Activated gamma-delta T cell (primary cell): Measurements from ENCODE around the gene MYEF2.

Experiments used
- DNase-seq: peaks from one replicate; lab custom pipeline; 2025; lab: John Stamatoyannopoulos, UW
- total RNA-seq, 2 donors: gene quantifications; one replicate each; lab custom pipeline; 2026; lab: John Stamatoyannopoulos, UW

The MYEF2 gene
- 18.1 to 20.4 reads per million in 2 donors for total RNA-seq

GRCh38 chr15:48177766-48178647 is at the start of gene MYEF2:
MYEF2 (minus strand) TSS chr15:48178295; CDS start chr15:48178237, 58 bp downstream.
- DNase-seq, result peak; percentile 20

GRCh38 chr15:48225771-48226170 is 47.7 kb upstream of the MYEF2 start:
- DNase-seq, result no peak

- DNase-seq, result no peak
These were observed 44.5 kb upstream of the MYEF2 start for GRCh38 chr15:48222627-48223026.

- DNase-seq, result no peak
These were observed 43.8 kb upstream of the MYEF2 start for GRCh38 chr15:48221885-48222284.

- DNase-seq, result no peak
These were observed 43.2 kb upstream of the MYEF2 start for GRCh38 chr15:48221261-48221660.

- DNase-seq, result no peak
These were observed 27.9 kb upstream of the MYEF2 start, which contains the start of gene SLC12A1 for GRCh38 chr15:48205981-48206380. SLC12A1 (plus strand) TSS chr15:48206302; CDS start chr15:48207720, 1,418 bp downstream.

GRCh38 chr15:48202068-48202467 is 24.0 kb upstream of the MYEF2 start:
- no peak for DNase-seq

- DNase-seq, result no peak
These were observed 13.6 kb upstream of the MYEF2 start, which contains the start of gene CTXN2 for GRCh38 chr15:48191574-48192225. CTXN2 (plus strand) TSS chr15:48191665; CDS start chr15:48201301, 9,636 bp downstream.

GRCh38 chr15:48190932-48191573 is 13.0 kb upstream of the MYEF2 start:
- no peak for DNase-seq

GRCh38 chr15:48186271-48186670 is 8.2 kb upstream of the MYEF2 start:
- no peak for DNase-seq

GRCh38 chr15:48185529-48185928 is 7.4 kb upstream of the MYEF2 start:
- no peak for DNase-seq

- DNase-seq, result no peak
These were observed 4.7 kb upstream of the MYEF2 start for GRCh38 chr15:48182749-48183148.

- no peak for DNase-seq
These were observed 495 bp upstream of the MYEF2 start for GRCh38 chr15:48178648-48178931.

GRCh38 chr15:48177383-48177765 is 721 bp downstream of the MYEF2 start:
- no peak for DNase-seq

- DNase-seq, result no peak
These were observed 1.1 kb downstream of the MYEF2 start for GRCh38 chr15:48176957-48177356.

- no peak for DNase-seq
These were observed 2.0 kb downstream of the MYEF2 start for GRCh38 chr15:48176112-48176511.

- no peak for DNase-seq
These were observed 3.0 kb downstream of the MYEF2 start for GRCh38 chr15:48175126-48175525.

- DNase-seq, result no peak
These were observed 7.1 kb downstream of the MYEF2 start for GRCh38 chr15:48170981-48171380.

GRCh38 chr15:48168616-48169015 is 9.5 kb downstream of the MYEF2 start:
- DNase-seq, result no peak

- no peak for DNase-seq
These were observed 24.6 kb downstream of the MYEF2 start for GRCh38 chr15:48153526-48153925.

- no peak for DNase-seq
These were observed 28.2 kb downstream of the MYEF2 start for GRCh38 chr15:48149858-48150257.

- DNase-seq, result no peak
These were observed 30.7 kb downstream of the MYEF2 start for GRCh38 chr15:48147358-48147757.

- no peak for DNase-seq
These were observed 32.2 kb downstream of the MYEF2 start for GRCh38 chr15:48145923-48146322.
